Stimulated activated naive CD8-positive, alpha-beta T cell treated with anti-CD3 and anti-CD28 coated beads, Interleukin-15, amount 100 ng/mL, for 72 hours (primary cell): Measurements from ENCODE around the gene TNS1.

ENCODE experiments used
- ATAC-seq: fragments of 150-1000 bp; cut with Tn5 transposase; 2 replicates; pipeline ENCODE4 v1.10.0; 2021; ENCODE audit warnings: mild to moderate bottlenecking, moderate library complexity
- DNase-seq, 2 donors: peaks; one replicate each; pipeline ENCODE4 v3.0.0; 2021 to 2022
- H3K27ac Mint-ChIP-seq, 2 donors: one replicate each; pipeline ENCODE4 v1.8.0; 2022; ENCODE audit warnings: mild to moderate bottlenecking in 2 of 2, mixed read lengths in 2 of 2, moderate library complexity in 2 of 2
- H3K27me3 Mint-ChIP-seq: one replicate; pipeline ENCODE4 v1.8.0; 2022; ENCODE audit warnings: mixed read lengths
- H3K4me1 Mint-ChIP-seq: one replicate; pipeline ENCODE4 v1.8.0; 2022; ENCODE audit warnings: mild to moderate bottlenecking, mixed read lengths
- H3K4me3 Mint-ChIP-seq, 2 donors: one replicate each; pipeline ENCODE4 v1.8.0; 2022; ENCODE audit warnings: mild to moderate bottlenecking in 2 of 2, mixed read lengths in 2 of 2, moderate library complexity in 1 of 2
- H3K9me3 Mint-ChIP-seq, 2 donors: one replicate each; pipeline ENCODE4 v1.8.0; 2022; ENCODE audit warnings: mixed read lengths in 2 of 2

The TNS1 gene

GRCh38 chr2:217972037-217972436 is 30.8 kb downstream of the TNS1 start:
- H3K27me3 Mint-ChIP-seq: peaks cover 41% of the 10 kb centered on the region
- no peak overlapping the region for H3K27ac Mint-ChIP-seq
- H3K4me3 Mint-ChIP-seq: no peak overlapping the region
- no peak for DNase-seq
- no peak for ATAC-seq
- H3K9me3 Mint-ChIP-seq: peaks cover 0 to 8% of the 10 kb centered on the region in 2 donors
- H3K4me1 Mint-ChIP-seq: no peaks in the 10 kb centered on the region

GRCh38 chr2:217971166-217971565 is 31.6 kb downstream of the TNS1 start:
- ATAC-seq: no peak
- no peak overlapping the region for H3K27ac Mint-ChIP-seq
- H3K27me3 Mint-ChIP-seq: peaks cover 43% of the 10 kb centered on the region
- peaks cover 0 to 8% of the 10 kb centered on the region in 2 donors for H3K9me3 Mint-ChIP-seq
- DNase-seq: no peak
- no peaks in the 10 kb centered on the region for H3K4me1 Mint-ChIP-seq
- H3K4me3 Mint-ChIP-seq: no peak overlapping the region

- peaks cover 49% of the 10 kb centered on the region for H3K27me3 Mint-ChIP-seq
These were observed 32.6 kb downstream of the TNS1 start for GRCh38 chr2:217970206-217970605.

GRCh38 chr2:217969588-217969987 is 33.2 kb downstream of the TNS1 start:
- DNase-seq (no peak), ATAC-seq (no peak)
- Mint-ChIP-seq H3K27me3 (peaks cover 49% of the 10 kb centered on the region), H3K4me3 (no peak overlapping the region), H3K4me1 (no peaks in the 10 kb centered on the region), H3K27ac (no peak overlapping the region), H3K9me3 (peaks cover 0 to 8% of the 10 kb centered on the region in 2 donors)

More at GRCh38 chr2:217970206-217970605, 32.6 kb downstream of the TNS1 start:
- Mint-ChIP-seq H3K4me1 (no peaks in the 10 kb centered on the region), H3K4me3 (no peak overlapping the region), H3K27ac (no peak overlapping the region), H3K9me3 (peaks cover 0 to 8% of the 10 kb centered on the region in 2 donors)
- ATAC-seq (no peak), DNase-seq (no peak)

- H3K4me1 Mint-ChIP-seq: no peaks in the 10 kb centered on the region
- H3K27ac Mint-ChIP-seq: no peak overlapping the region
- no peak overlapping the region for H3K4me3 Mint-ChIP-seq
- peaks cover 41% of the 10 kb centered on the region for H3K27me3 Mint-ChIP-seq
- peaks cover 0 to 8% of the 10 kb centered on the region in 2 donors for H3K9me3 Mint-ChIP-seq
- ATAC-seq (no peak), DNase-seq (no peak)
These were observed 34.8 kb downstream of the TNS1 start for GRCh38 chr2:217968023-217968422.

- no peak overlapping the region for H3K27ac Mint-ChIP-seq
- no peak for ATAC-seq
- DNase-seq: no peak
- peaks cover 31% of the 10 kb centered on the region for H3K27me3 Mint-ChIP-seq
- no peak overlapping the region for H3K4me3 Mint-ChIP-seq
- H3K9me3 Mint-ChIP-seq: peaks cover 0 to 8% of the 10 kb centered on the region in 2 donors
- no peaks in the 10 kb centered on the region for H3K4me1 Mint-ChIP-seq
These were observed 36.2 kb downstream of the TNS1 start for GRCh38 chr2:217966423-217967070.

GRCh38 chr2:217964275-217965161 is 38.3 kb downstream of the TNS1 start:
- no peak for ATAC-seq
- DNase-seq: no peak
- H3K4me3 Mint-ChIP-seq: no peak overlapping the region
- no peak overlapping the region for H3K27ac Mint-ChIP-seq
- H3K9me3 Mint-ChIP-seq: peaks cover 0 to under 1% of the 10 kb centered on the region in 2 donors
- H3K27me3 Mint-ChIP-seq: peaks cover 16% of the 10 kb centered on the region
- no peaks in the 10 kb centered on the region for H3K4me1 Mint-ChIP-seq

- Mint-ChIP-seq H3K27ac (no peak overlapping the region), H3K27me3 (peaks cover 9% of the 10 kb centered on the region), H3K4me3 (no peak overlapping the region), H3K9me3 (no peaks in the 10 kb centered on the region), H3K4me1 (no peaks in the 10 kb centered on the region)
- ATAC-seq (no peak), DNase-seq (no peak)
These were observed 42.4 kb downstream of the TNS1 start for GRCh38 chr2:217960351-217960750.

- Mint-ChIP-seq H3K9me3 (no peaks in the 10 kb centered on the region), H3K4me1 (no peaks in the 10 kb centered on the region), H3K27ac (no peak overlapping the region), H3K4me3 (no peak overlapping the region), H3K27me3 (peaks cover 15% of the 10 kb centered on the region)
- no peak for ATAC-seq
- no peak for DNase-seq
These were observed 43.1 kb downstream of the TNS1 start for GRCh38 chr2:217959723-217960122.

GRCh38 chr2:217958884-217959225 is 43.9 kb downstream of the TNS1 start:
- H3K4me3 Mint-ChIP-seq: no peak overlapping the region
- H3K27ac Mint-ChIP-seq: no peak overlapping the region
- H3K27me3 Mint-ChIP-seq: peaks cover 19% of the 10 kb centered on the region
- ATAC-seq: no peak
- no peak for DNase-seq
- no peaks in the 10 kb centered on the region for H3K4me1 Mint-ChIP-seq
- no peaks in the 10 kb centered on the region for H3K9me3 Mint-ChIP-seq

GRCh38 chr2:217958206-217958883 is 44.5 kb downstream of the TNS1 start:
- no peak for DNase-seq
- Mint-ChIP-seq H3K4me1 (no peaks in the 10 kb centered on the region), H3K27ac (no peak overlapping the region), H3K27me3 (peaks cover 19% of the 10 kb centered on the region), H3K9me3 (no peaks in the 10 kb centered on the region), H3K4me3 (no peak overlapping the region)
- no peak for ATAC-seq

- peaks cover 19% of the 10 kb centered on the region for H3K27me3 Mint-ChIP-seq
- H3K9me3 Mint-ChIP-seq: no peaks in the 10 kb centered on the region
- ATAC-seq (no peak), DNase-seq (no peak)
- no peaks in the 10 kb centered on the region for H3K4me1 Mint-ChIP-seq
- no peak overlapping the region for H3K4me3 Mint-ChIP-seq
- H3K27ac Mint-ChIP-seq: no peak overlapping the region
These were observed 46.0 kb downstream of the TNS1 start for GRCh38 chr2:217956586-217957457.

GRCh38 chr2:217955881-217956493 is 46.8 kb downstream of the TNS1 start:
- Mint-ChIP-seq H3K27ac (peak overlapping the region in 1 of 2 donors; percentile 61), H3K4me1 (no peaks in the 10 kb centered on the region), H3K9me3 (no peaks in the 10 kb centered on the region), H3K4me3 (no peak overlapping the region), H3K27me3 (peaks cover 19% of the 10 kb centered on the region)
- no peak for ATAC-seq
- DNase-seq: no peak

- Mint-ChIP-seq H3K4me1 (no peaks in the 10 kb centered on the region), H3K27me3 (peaks cover 19% of the 10 kb centered on the region), H3K4me3 (no peak overlapping the region), H3K9me3 (no peaks in the 10 kb centered on the region), H3K27ac (no peak overlapping the region)
- DNase-seq: no peak
- no peak for ATAC-seq
These were observed 47.6 kb downstream of the TNS1 start for GRCh38 chr2:217954971-217955740.
